Lung (tissue), 12 donors: ENCODE data around the gene TIGD2. TPM values are rescaled to one million over a fixed set of nuclear protein-coding genes. Genes with fewer than 3 reads are reported as not detected.

ENCODE experiments used
- ATAC-seq: fragments of 200-7000 bp; cut with Tn5 transposase; one replicate; pipeline ENCODE4 v1.9.1; 2020; ENCODE audit warnings: moderate number of reproducible peaks; ENCODE audit not compliant: insufficient read depth, low FRiP score
- DNase-seq, 3 donors: peaks; one replicate each; pipeline ENCODE4 v3.0.0-alpha.2; 2013 to 2017
- H3K27ac ChIP-seq, 2 donors: one replicate each; pipeline ENCODE4 v1.5.1; 2013; ENCODE audit warnings: mild to moderate bottlenecking in 2 of 2, moderate library complexity in 2 of 2, control low read depth in 1 of 2, inconsistent platforms in 1 of 2, low read depth in 1 of 2, low read length in 1 of 2
- H3K27me3 ChIP-seq, 3 donors: one replicate each; pipeline ENCODE4 v1.5.1; 2013; ENCODE audit warnings: low read length in 2 of 3; ENCODE audit not compliant: control insufficient read depth in 3 of 3, insufficient read depth in 3 of 3
- H3K36me3 ChIP-seq, 4 donors: one replicate each; pipeline ENCODE4 v1.5.1; 2013; ENCODE audit warnings: low read length in 4 of 4, mild to moderate bottlenecking in 1 of 4, moderate library complexity in 1 of 4; ENCODE audit not compliant: control insufficient read depth in 4 of 4, insufficient read depth in 4 of 4
- H3K4me1 ChIP-seq, 5 donors: one replicate each; pipeline ENCODE4 v1.5.1; 2013; ENCODE audit warnings: low read length in 5 of 5, mild to moderate bottlenecking in 2 of 5, moderate library complexity in 1 of 5; ENCODE audit not compliant: control insufficient read depth in 5 of 5, insufficient read depth in 5 of 5
- H3K4me3 ChIP-seq: one replicate; pipeline ENCODE4 v1.5.1; 2013; ENCODE audit warnings: mild to moderate bottlenecking, control low read depth, moderate library complexity
- H3K9ac ChIP-seq, 2 donors: one replicate each; pipeline ENCODE4 v1.5.1; 2013; ENCODE audit warnings: low read length in 2 of 2, control low read depth in 1 of 2; ENCODE audit not compliant: insufficient read depth in 1 of 2
- H3K9me3 ChIP-seq, 4 donors: one replicate each; pipeline ENCODE4 v1.5.1; 2013; ENCODE audit warnings: low read length in 3 of 4, mild to moderate bottlenecking in 1 of 4, moderate library complexity in 1 of 4; ENCODE audit not compliant: control insufficient read depth in 4 of 4, insufficient read depth in 3 of 4
- WGBS, 2 donors: extraction: QIAGEN DNeasy Blood & Tissue Kit; methylation state at CpG; one replicate each; pipeline ENCODE4 v1.1.7; 2013; 5-methylcytosine and 5-hydroxymethylcytosine counted together
- polyA plus RNA-seq, 2 donors: library from polyadenylated mRNA; stranded (reverse); fragments of 200-250 nt; gene quantifications; one replicate each; pipeline ENCODE4 v1.2.1, GENCODE V29; 2013
- total RNA-seq, 2 donors: library from RNA; depleted of rRNA in 1 of 2; stranded (reverse); fragments of >200 nt in 1 of 2; gene quantifications; one replicate each; pipeline ENCODE4 v1.2.1, GENCODE V29; 2014 to 2021
- TF ChIP-seq, protein P1 (sequence below): IDR thresholded peaks from 2 replicates; pipeline ENCODE4 v1.5.1; 2012; ENCODE audit warnings: mild to moderate bottlenecking; ENCODE audit errors: control extremely low read depth, extremely low read depth
- donor health status: control.
- donor health status: control.
- donor health status: Bipolar disorder and iron deficiency.
- donor health status: healthy.
- donor health status: DM: yes; HTN: yes; CAD: no.

Gene TIGD2
- total and polyA plus RNA-seq, 4 donors: 2.5 to 8.3 (median 4.4) TPM

- H3K27me3 ChIP-seq: no peaks in the 10 kb centered on the region
- DNase-seq (no peak), ATAC-seq (peak; percentile 19)
- 56 to 85% methylated on average over 1 of the region's 1 CpG for WGBS, 2 donors
- no peaks in the 10 kb centered on the region for H3K36me3 ChIP-seq
- TF ChIP-seq, protein P1, sequence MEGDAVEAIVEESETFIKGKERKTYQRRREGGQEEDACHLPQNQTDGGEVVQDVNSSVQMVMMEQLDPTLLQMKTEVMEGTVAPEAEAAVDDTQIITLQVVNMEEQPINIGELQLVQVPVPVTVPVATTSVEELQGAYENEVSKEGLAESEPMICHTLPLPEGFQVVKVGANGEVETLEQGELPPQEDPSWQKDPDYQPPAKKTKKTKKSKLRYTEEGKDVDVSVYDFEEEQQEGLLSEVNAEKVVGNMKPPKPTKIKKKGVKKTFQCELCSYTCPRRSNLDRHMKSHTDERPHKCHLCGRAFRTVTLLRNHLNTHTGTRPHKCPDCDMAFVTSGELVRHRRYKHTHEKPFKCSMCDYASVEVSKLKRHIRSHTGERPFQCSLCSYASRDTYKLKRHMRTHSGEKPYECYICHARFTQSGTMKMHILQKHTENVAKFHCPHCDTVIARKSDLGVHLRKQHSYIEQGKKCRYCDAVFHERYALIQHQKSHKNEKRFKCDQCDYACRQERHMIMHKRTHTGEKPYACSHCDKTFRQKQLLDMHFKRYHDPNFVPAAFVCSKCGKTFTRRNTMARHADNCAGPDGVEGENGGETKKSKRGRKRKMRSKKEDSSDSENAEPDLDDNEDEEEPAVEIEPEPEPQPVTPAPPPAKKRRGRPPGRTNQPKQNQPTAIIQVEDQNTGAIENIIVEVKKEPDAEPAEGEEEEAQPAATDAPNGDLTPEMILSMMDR: no peak
- H3K9me3 ChIP-seq: no peaks in the 10 kb centered on the region
- no peak overlapping the region for H3K4me3 ChIP-seq
- H3K27ac ChIP-seq: no peak overlapping the region
- no peak overlapping the region for H3K9ac ChIP-seq
- H3K4me1 ChIP-seq: no peaks in the 10 kb centered on the region
These were observed 17.8 kb downstream of the TIGD2 start for GRCh38 chr4:89129080-89129640.

DNA sequence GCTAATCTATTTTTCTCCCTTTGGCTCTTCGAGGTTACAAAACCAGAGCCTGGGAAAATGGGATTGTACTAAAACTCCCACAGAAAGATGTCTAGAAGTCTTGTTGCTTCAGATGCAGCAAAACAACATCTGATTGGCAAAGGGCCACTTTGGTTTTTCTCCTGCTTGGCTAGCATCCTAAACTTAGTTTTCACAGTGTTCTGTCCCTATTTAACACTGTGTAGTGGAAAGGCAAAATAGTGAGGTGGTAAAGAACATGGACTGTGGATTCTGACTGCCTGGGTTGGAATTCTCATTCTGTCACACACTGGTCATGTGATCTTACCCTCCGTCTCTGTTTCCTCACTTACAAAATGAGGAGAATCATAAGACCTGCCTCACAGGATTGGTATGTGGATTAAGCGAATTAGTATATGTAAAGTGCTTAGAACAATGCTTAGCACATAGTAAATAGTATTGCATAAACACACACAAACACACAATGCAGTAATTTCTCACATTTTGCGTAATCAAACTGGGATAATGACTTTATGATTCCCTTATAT is 23.5 kb downstream of the TIGD2 start:
- TF ChIP-seq, protein P1: no peak
- Histone ChIP-seq H3K27ac (no peak overlapping the region), H3K4me3 (no peak overlapping the region), H3K27me3 (no peaks in the 10 kb centered on the region), H3K9ac (no peak overlapping the region), H3K9me3 (no peaks in the 10 kb centered on the region), H3K36me3 (no peaks in the 10 kb centered on the region), H3K4me1 (peaks cover 0 to 6% (median 0%) of the 10 kb centered on the region in 5 donors)
- DNase-seq (peak in 2 of 3 donors; percentile 64 to 78), ATAC-seq (peak; percentile 27)
- WGBS, 2 donors: 67 to 72% methylated on average over 4 of the region's 4 CpGs

- Histone ChIP-seq H3K9ac (no peak overlapping the region), H3K4me1 (peaks cover 0 to 6% (median 0%) of the 10 kb centered on the region in 5 donors), H3K36me3 (no peaks in the 10 kb centered on the region), H3K4me3 (no peak overlapping the region), H3K9me3 (peaks cover 0 to 3% (median 0%) of the 10 kb centered on the region in 4 donors), H3K27me3 (no peaks in the 10 kb centered on the region), H3K27ac (no peak overlapping the region)
- TF ChIP-seq, protein P1: no peak
- DNase-seq (no peak), ATAC-seq (no peak)
- WGBS, 2 donors: 73 to 75% methylated on average over 3 of the region's 3 CpGs
These were observed 25.2 kb downstream of the TIGD2 start for GRCh38 chr4:89136525-89136924.
